GM21447 (cell line): ENCODE results near the gene CSKMT.
"Not testable (repeated sequence)": the region's sequence is repeated elsewhere in the genome, so short reads cannot be mapped to it uniquely, and the experiment has no call there.

Experiments
- ATAC-seq: cut with Tn5 transposase; IDR thresholded peaks from one replicate; pipeline ENCODE4 v1.9.1; 2021; ENCODE audit not compliant: unreplicated experiment

Gene CSKMT, protein sequence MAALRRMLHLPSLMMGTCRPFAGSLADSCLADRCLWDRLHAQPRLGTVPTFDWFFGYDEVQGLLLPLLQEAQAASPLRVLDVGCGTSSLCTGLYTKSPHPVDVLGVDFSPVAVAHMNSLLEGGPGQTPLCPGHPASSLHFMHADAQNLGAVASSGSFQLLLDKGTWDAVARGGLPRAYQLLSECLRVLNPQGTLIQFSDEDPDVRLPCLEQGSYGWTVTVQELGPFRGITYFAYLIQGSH

DNA sequence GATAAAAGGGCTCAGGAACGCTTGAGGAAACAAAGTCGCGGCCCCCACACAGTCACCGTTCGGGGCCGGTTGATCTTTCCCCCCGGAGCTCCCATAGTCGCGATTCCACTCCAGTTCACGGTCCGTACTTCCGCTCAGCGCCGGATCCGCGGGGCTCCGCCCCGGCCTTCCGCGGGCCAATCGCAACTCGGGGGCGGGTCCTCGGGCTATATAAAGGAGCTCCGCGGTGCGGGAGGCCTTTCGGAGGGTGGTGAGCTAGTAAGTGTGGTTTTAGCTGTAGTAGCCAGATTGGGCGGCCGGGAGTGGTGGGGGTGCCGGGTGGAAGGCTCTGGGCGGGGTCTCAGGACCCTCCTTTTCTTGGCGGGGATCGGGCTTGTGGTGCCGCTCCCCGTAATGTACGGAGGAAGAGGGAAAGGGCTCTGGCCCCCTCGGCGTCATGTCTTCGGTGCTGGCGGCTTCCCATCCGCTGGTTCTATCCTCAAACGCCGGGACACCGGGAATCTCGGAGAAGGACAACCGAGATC lies at the start of gene CSKMT, which contains the start of gene C11orf98:
Gene CSKMT (plus strand): TSS at position 238 of the 524 bp plus-strand sequence. CDS start 568 bp downstream, outside the sequence.
Gene C11orf98 (minus strand): TSS at position 136 of the 524 bp plus-strand sequence. CDS start 41 bp downstream, at position 95.
- peak; percentile 80 for ATAC-seq

DNA sequence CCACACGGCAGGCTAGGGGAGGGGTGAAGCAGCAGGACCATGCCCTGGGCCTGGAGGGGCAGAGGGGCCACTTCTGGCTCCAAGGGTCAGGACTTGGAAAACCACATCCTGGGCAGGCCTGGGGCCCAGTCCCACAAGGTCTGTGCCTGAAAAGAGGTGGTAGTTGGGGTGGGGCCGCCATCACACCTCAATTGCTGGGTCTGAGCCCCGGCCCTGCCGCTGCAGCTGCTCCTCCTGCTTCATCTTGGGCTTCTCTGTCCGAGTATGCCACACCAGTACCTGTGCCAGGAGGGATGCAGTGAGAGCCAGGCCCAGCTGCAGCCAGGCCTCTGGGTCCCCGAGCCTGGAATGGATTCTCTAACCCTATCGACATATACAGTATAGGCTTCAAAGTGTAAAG lies 49.6 kb upstream of the CSKMT start:
- no peak for ATAC-seq

DNA sequence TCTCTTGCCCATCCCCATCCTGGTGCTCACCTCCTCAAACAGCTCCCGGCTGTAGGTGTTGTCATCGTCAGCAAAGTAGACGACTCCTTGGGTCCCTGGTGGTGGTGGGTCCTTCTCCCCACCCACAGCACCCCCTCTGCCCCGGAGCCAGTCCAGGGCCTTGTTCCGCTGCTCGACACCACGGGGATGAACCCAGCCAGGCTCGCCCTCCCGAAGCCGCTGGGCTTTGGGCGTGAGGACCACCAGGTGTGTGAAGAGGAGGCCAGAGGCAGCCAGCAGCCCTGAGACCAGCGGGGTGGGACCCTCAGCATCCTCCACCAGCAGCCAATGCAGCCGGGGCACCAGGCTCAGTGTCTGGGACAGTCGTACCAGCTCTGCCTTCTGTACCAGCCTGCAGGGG lies 48.2 kb upstream of the CSKMT start:
- ATAC-seq: not testable (repeated sequence)

DNA sequence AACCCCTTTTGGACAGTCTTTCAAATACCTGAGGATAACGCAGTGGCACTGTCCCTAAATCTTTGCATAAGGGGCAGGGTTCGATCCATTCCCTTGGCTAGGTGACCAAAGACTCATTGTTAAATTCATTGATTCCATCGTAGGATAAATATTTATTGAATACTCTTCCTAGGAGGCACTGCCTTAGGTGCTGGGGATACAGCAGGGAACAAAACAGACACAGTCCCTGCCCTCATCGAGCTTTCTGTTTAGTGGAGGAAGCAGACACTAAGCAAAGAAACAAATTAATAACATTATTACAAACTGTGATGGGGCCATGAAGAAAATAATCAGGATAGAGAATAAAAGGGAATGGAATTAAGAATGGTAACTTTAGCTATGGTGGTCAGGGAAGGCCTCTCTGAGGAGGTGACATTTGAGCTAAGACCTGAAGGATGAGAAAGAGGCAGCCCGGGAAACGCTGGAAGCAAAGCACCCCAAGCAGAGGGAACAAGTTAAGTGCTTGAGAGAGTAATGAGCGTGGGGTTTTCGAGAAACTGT lies 44.0 kb upstream of the CSKMT start:
- ATAC-seq: no peak

DNA sequence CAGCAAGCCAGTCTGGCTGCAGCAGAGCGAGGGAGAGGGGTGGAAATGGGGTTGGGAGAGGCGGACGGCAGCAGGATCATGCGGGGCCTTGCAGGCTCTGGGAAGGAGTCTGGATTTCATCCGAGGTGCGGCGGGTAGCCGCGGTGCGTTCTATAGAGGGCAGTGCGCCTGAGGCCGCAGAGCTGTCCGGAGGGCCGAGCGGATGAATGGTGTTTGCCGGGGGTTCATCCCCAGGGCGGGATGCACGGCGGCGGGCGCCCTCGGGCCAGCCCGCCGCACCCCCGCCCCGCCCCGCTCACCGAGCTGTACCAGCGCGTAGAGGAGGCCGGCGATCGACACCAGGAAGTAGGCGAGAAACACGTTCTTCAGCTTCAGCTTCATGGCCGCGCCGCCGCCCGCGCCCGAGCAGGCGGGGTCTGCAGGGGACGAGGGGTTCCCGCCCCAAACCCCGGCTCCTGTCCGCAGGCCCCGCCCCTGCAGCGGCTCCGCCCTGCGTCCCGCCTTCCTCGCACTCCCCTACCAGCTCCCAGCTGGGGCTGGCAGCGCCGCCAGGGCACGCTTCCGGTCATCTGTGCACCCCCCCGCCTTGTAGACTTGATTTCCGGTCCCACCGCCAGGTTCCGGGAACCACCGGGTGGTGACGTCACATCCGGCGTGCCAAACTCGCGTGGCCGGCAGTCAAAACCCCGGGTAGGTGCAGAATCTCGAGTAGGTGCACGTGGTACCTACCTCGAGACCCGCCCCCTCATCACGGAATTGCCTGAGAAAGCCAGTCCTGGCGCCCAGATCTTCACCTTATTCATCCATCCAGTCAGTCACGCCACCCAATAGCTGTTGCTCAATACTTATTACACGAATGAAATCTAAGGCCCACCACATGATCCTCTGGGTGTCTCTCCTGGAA lies 43.3 kb upstream of the CSKMT start, which contains the start of gene B3GAT3:
Gene B3GAT3 (minus strand): TSS at position 420 of the 904 bp plus-strand sequence. CDS start 39 bp downstream, at position 381.
- peak; percentile 88 for ATAC-seq

DNA sequence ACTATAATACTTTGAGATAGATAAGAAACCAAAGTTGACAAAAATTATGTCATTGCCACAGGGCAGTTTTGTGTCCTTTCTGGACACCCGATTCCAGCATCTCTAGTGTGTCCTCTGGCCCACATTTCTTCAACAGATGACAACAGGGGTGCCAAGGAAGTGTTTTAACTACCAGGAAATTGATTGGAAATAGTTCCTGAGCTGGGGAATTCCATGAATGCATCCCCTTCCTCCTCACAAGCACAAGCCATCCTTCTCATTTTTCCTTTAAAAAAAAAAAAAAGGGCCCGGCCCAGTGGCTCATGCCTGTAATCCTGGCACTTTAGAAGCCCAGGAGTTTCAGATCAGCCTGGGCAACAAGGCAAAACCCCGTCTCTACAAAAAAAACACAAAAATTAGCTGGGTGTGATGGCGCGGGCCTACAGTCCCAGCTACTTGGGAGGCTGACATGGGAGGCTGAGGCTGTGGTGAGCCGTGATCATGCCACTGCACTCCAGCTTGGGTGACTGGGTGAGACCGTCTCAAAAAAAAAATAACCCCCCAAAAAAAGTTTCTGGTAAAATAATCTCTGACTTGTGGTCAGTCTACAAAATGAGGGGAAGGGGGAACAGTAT lies 42.5 kb upstream of the CSKMT start:
- ATAC-seq: no peak

DNA sequence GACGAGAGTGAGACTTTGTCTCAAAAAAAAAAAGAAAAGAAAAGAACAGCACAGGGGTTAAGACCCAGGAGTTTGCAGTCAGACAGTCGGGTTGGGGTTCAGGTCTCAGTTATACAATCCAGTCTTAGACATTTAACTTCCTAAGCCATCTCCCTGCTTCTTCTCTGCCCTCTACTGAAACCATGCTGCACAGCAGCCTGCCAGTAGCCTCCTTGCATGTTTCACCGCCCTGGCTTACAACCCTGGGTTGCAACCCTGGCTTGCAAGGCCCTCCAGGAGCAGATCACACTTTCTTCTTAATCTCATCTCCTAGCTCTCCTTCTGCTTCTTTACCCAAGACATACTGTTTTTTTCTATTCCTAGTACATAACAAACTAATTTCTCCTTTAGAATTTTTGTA lies 37.4 kb upstream of the CSKMT start:
- ATAC-seq: no peak

DNA sequence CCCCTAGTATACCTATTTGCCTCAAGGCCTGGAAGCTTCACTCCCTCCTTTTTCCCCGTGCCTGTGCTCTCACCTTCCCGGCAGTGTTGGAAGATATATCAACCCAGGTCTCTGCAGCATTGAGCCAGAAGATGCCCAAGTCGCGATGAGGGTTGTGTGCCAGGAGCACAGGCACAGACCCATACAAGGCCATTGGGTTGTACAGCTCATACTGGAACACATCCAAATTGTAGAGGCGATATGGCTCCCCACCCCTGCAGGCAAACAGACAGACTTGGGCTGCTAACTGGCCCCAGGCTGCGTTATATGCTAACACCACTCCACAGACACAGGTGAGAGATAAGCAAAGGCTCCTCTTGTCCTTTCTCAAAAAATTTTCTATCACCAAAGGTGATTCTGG lies 32.6 kb upstream of the CSKMT start:
- no peak for ATAC-seq

DNA sequence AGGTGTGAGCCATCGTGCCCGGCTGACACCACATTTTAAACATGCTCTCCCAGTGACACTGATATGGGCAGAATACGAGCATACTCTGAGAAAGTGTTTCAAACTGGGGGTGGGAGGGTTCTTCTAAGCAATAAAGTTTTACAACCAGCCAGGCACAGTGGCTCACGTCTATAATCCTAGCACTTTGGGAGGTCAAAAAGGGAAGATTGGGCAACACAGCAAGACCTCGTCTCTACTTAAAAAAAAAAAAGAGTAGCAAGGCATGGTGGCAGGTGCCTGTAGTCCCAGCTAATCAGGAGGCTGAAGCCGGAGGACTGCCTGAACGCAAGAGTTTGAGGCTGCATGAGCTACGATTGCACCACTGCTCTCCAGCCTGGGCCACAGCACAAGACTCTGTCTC lies 20.9 kb upstream of the CSKMT start:
- ATAC-seq: no peak

DNA sequence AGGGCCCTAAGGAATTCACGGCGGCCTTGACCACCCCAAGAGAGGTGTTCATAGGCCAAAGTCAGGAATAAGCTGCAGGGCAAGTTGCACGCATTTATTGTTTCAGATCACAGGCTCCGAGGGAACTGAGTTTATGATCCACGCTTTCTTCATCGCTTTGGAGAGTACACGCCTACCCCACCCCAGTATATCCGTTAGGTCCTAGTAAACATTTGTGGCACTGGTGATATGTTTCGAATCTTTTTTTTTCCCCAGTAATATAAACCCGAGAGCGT lies 19.5 kb upstream of the CSKMT start:
- no peak for ATAC-seq

DNA sequence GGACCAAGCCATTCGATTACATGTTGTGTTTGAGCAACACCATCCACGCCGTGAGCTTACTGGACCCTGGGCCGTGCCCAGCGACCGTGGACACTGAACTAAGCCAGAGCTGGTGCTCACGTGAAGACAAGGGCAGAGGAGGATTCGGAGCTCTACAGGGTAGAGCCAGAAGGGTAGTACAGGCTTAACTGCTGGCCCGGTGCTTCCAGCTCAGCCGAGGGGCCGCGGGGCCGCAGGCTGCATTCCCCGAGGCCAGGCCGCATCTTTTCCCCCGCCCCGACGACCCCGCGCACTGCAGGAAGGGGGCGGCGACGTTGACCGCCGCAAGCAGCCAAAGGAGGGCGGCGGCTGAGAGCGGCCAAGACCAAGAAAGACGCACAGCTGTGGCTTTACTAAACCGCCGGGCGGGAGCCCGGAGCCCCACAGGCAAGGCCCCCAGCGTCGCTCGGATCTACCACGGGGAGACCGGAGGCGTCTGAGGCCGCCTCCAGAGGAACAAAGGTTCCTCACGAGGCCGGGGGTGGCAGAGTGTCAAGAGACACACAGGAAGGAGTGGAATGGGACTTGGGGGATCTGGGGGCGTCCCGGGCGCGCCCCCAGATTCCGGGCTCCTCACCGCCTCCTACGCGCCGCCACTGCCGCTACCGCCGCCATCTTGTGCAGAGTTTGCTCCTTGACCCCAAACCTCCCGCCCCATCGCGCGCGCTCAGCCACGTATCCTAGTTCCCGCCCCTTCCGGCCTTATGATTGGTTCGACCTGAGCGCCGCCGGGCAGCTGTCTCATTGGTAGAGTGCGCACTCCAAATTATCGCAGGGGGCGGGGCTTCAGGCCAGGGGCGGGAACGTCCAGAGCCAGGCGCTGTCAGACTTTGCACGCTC lies 18.9 kb upstream of the CSKMT start, which contains the start of gene GANAB:
Gene GANAB (minus strand): TSS at position 668 of the 879 bp plus-strand sequence. CDS start 14 bp downstream, at position 654.
- peak; percentile 88 for ATAC-seq

DNA sequence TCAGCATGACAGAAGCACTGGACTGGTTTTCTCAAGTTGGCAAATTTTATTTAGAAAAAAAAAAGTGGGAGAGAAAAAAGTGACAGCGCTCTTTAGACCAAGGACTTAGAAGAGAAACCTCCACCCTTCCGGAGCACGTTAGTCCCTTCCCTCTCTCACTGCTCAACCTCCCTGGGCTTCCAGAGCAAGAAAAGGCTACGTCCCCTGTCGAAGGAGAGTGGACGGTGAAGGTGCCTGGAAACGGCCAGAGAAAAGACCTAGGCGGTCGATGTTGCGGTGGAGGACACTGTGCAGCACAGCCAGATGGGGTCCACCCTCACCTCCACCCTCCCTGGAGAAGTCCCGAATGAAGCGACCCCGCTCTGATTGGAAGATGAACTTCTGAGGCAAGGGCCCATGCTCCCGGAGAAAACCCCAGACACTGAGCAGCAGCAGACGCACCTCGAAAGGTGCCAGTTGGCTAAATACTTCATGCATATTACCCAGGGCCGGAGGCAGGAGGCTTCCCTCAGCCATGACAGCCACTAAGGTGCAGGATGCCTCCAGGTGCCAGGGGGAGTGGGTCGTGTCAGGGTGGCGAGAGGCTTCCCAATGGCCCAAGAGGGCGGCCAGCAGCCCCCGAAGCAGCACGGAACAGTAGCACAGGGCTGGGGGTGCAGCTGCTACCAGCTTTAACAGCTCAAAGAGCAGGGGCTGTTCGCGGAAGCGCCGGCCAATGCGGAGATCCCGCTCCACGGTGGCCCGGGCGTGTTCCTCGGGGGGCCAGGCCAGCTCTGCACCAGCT lies 18.1 kb upstream of the CSKMT start:
- peak; percentile 4 for ATAC-seq

DNA sequence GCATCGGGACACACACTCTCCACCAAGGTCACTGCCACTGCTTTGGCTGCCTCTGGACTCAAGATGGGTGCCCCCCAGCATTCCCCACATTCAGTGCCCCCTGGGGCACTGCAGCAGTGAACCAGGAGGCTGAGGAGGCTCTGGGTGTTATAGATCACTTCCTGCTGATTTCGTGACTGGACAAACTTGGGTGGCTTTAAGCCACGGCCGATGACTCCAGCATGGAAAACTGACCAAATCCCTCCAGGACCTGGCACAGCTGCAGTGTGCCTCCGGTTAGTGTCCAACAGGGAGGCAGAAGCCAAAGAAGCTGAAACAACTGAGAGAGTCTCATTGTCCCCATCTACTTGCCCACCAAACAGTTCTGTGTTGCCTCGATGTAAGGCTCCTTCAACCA lies 17.5 kb upstream of the CSKMT start:
- no peak for ATAC-seq

DNA sequence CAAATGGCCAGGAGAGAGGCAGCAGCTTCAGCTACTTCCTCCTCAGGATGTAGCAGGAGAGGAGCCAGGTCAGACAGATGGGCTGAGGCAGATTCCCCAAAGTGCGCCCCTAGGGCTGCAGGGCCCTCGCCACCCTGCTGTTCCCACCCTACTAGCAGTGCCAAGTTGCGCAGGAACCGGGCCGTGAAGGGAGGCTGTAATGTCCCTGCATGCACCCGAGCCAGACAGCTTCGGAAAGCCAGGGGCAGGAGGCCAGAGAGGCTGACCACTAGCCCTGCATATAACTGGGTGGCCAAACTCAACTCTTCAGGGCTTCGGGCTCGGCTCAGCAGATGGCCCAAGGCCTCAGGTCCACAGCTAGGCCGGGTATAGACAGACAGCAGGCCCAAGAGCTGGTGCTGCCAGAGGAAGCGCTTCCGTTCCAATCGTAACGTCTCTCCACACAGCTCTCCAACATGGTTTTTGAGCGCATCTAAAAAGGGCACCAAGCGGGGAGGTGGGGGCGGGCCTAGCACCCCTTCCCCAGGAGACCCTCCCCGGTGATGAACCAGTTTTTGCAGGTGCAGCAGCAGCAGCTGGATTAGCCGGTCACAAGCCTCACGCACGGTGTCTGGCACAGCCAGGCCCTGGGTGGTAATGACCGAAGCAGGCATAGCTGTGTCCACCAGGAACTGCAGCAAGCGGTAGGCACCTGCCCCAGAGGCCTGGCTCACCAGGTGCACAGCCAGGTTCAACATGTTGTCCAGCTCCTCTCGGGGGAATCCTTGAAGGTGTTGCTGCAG lies 16.7 kb upstream of the CSKMT start:
- ATAC-seq: no peak

DNA sequence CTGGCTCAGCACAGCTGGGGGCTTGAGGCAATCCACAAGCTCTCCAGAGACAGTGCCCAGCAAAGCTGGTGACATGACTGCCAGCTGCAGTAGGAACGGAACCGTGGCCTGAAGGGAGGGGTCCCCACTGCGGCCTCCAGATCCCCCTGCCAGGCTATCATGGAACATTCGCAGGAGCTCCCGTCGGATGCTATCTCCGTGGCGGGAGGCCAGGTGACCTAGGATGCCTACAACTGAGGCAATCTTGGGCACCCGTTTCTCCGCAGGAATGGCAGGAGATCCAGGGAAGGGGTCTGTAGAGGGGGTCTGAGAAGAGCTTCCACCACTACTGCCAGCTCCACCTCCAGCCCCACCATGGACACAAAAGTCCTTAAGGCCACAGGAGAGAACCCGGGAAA lies 16.1 kb upstream of the CSKMT start:
- no peak for ATAC-seq

DNA sequence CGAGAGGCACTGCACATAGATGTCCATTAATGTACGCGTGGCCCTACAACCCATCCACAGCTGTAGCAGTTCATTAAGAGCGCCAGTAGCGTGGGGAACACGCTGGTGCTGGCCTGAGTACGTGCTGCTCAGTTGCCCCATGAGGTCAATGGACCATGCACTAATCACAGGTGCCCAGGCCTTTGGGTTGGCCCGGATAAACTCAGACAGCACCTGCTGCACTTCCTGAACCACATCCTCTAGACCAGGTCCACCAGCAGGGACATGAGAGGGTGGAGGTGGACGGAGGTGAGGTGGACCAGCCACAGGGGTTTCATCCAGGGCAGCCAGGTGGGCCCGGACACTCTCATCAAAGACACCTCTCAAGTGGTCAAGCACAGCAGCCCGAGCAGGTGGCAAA lies 15.6 kb upstream of the CSKMT start:
- ATAC-seq: no peak

DNA sequence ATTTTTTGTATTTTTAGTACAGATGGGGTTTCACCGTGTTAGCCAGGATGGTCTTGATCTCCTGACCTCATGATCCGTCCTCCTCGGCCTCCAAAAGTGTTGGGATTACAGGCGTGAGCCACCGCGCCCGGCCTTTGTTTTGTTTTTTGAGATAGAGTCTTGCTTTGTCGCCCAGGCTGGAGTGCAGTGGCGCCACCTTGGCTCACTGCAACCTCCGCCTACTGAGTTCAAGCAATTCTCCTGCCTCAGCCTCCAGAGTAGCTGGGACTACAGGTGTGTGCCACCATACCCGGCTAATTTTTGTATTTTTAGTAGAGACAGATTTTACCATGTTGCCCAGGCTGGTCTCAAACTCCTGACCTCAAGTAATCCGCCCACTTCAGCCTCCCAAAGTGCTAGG lies 14.8 kb upstream of the CSKMT start:
- not testable (repeated sequence) for ATAC-seq

DNA sequence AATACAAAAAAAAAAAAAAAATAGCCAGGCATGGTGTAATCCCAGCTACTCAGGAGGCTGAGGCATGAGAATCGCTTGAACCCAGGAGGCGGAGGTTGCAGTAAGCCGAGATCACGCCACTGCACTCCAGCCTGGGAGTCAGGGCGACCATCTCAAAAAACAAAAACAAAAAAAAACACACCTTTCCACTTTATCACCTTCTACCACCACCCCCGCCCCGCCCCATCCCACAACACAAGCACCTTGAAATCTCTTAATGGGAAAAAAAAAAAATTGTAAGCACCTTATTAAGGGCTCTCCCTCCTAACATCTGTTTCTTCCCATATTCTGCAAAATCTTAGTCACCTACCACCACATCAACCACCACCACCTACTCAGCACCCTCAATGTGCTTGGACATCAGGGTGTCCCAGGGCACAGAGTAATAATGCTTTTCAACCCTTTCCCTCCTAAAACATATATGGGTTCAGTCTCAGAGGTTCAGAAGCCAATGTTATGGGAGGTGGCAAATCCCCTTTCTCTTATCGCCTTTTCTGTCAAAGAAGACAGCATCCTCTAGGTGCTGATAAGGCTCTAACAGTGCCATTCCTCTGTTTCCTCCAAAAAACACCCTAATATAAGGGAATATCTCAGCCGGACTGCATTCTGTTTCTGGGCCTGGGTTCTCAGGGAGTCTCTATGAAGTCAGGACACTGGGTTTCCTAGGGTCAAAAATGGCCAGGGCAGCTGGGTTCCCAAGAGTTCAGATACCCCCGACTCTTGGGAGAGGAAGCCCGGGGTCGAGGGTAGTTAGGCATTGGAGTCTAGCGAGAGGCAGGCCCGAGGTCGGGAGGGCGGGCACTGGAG lies 12.7 kb upstream of the CSKMT start:
- peak; percentile 11 for ATAC-seq
